Measurements from ENCODE around the gene LRP6.

The LRP6 gene

GRCh38 chr12:12190087-12190809 is 76.6 kb downstream of the LRP6 start:
- Histone ChIP-seq H3K27me3 (ENCODE audit: control insufficient read depth, insufficient read depth, low read length) (no peaks in the 10 kb centered on the region), H3K9me3 (ENCODE audit: control insufficient read depth, low read length) (no peaks in the 10 kb centered on the region), H3K9ac (ENCODE audit: low read length) (no peak overlapping the region), H3K4me3 (ENCODE audit: low read length) (no peak overlapping the region), H3K36me3 (ENCODE audit: control insufficient read depth, insufficient read depth, low read length) (no peaks in the 10 kb centered on the region), H3K4me1 (ENCODE audit: control insufficient read depth, insufficient read depth, low read length) (peaks cover 6% of the 10 kb centered on the region)

DNA sequence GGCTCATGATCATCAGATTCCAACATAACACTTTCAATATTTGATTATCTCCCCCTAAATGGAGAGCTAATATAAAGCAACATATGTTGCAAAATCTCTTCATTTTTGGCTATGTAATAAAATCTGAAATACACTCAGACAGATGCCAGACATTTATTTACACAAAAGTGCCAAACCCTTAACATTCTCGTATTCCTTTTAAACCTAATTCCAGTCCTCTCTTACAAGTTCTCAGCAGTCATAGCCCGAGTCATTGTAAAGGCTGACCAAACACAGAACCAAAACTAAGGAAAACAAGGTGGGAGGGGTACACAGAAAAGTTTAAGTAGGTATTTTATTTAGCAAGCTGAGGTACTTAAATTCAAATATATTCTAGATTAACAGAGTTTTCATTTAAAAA is 81.4 kb downstream of the LRP6 start:
- Histone ChIP-seq H3K9me3 (ENCODE audit: control insufficient read depth, low read length) (no peaks in the 10 kb centered on the region), H3K36me3 (ENCODE audit: control insufficient read depth, insufficient read depth, low read length) (no peaks in the 10 kb centered on the region), H3K4me1 (ENCODE audit: control insufficient read depth, insufficient read depth, low read length) (peaks cover 8% of the 10 kb centered on the region), H3K27me3 (ENCODE audit: control insufficient read depth, insufficient read depth, low read length) (no peaks in the 10 kb centered on the region), H3K9ac (ENCODE audit: low read length) (no peak overlapping the region), H3K4me3 (ENCODE audit: low read length) (no peak overlapping the region)

- H3K27me3 ChIP-seq (ENCODE audit: control insufficient read depth, insufficient read depth, low read length): no peaks in the 10 kb centered on the region
- no peak overlapping the region for H3K9ac ChIP-seq (ENCODE audit: low read length)
- no peak overlapping the region for H3K4me3 ChIP-seq (ENCODE audit: low read length)
- no peaks in the 10 kb centered on the region for H3K9me3 ChIP-seq (ENCODE audit: control insufficient read depth, low read length)
- H3K4me1 ChIP-seq (ENCODE audit: control insufficient read depth, insufficient read depth, low read length): peaks cover 8% of the 10 kb centered on the region
- no peaks in the 10 kb centered on the region for H3K36me3 ChIP-seq (ENCODE audit: control insufficient read depth, insufficient read depth, low read length)
Observed at GRCh38 chr12:12182703-12183365, 84.0 kb downstream of the LRP6 start.

- Histone ChIP-seq H3K36me3 (ENCODE audit: control insufficient read depth, insufficient read depth, low read length) (no peaks in the 10 kb centered on the region), H3K4me1 (ENCODE audit: control insufficient read depth, insufficient read depth, low read length) (peaks cover 8% of the 10 kb centered on the region), H3K9me3 (ENCODE audit: control insufficient read depth, low read length) (no peaks in the 10 kb centered on the region), H3K4me3 (ENCODE audit: low read length) (no peak overlapping the region), H3K27me3 (ENCODE audit: control insufficient read depth, insufficient read depth, low read length) (no peaks in the 10 kb centered on the region), H3K9ac (ENCODE audit: low read length) (no peak overlapping the region)
Observed at GRCh38 chr12:12181511-12181910, 85.3 kb downstream of the LRP6 start.

- no peak overlapping the region for H3K9ac ChIP-seq (ENCODE audit: low read length)
- H3K4me1 ChIP-seq (ENCODE audit: control insufficient read depth, insufficient read depth, low read length): peaks cover 8% of the 10 kb centered on the region
- H3K9me3 ChIP-seq (ENCODE audit: control insufficient read depth, low read length): no peaks in the 10 kb centered on the region
- no peak overlapping the region for H3K4me3 ChIP-seq (ENCODE audit: low read length)
- H3K36me3 ChIP-seq (ENCODE audit: control insufficient read depth, insufficient read depth, low read length): no peaks in the 10 kb centered on the region
- no peaks in the 10 kb centered on the region for H3K27me3 ChIP-seq (ENCODE audit: control insufficient read depth, insufficient read depth, low read length)
Observed at GRCh38 chr12:12180575-12180974, 86.3 kb downstream of the LRP6 start.

GRCh38 chr12:12180136-12180535 is 86.7 kb downstream of the LRP6 start:
- no peak overlapping the region for H3K9ac ChIP-seq (ENCODE audit: low read length)
- H3K36me3 ChIP-seq (ENCODE audit: control insufficient read depth, insufficient read depth, low read length): no peaks in the 10 kb centered on the region
- H3K4me1 ChIP-seq (ENCODE audit: control insufficient read depth, insufficient read depth, low read length): peaks cover 8% of the 10 kb centered on the region
- no peaks in the 10 kb centered on the region for H3K27me3 ChIP-seq (ENCODE audit: control insufficient read depth, insufficient read depth, low read length)
- no peaks in the 10 kb centered on the region for H3K9me3 ChIP-seq (ENCODE audit: control insufficient read depth, low read length)
- no peak overlapping the region for H3K4me3 ChIP-seq (ENCODE audit: low read length)

- no peaks in the 10 kb centered on the region for H3K36me3 ChIP-seq (ENCODE audit: control insufficient read depth, insufficient read depth, low read length)
- H3K27me3 ChIP-seq (ENCODE audit: control insufficient read depth, insufficient read depth, low read length): no peaks in the 10 kb centered on the region
- no peaks in the 10 kb centered on the region for H3K9me3 ChIP-seq (ENCODE audit: control insufficient read depth, low read length)
- no peak overlapping the region for H3K4me3 ChIP-seq (ENCODE audit: low read length)
- peaks cover 8% of the 10 kb centered on the region for H3K4me1 ChIP-seq (ENCODE audit: control insufficient read depth, insufficient read depth, low read length)
- H3K9ac ChIP-seq (ENCODE audit: low read length): no peak overlapping the region
Observed at GRCh38 chr12:12178559-12178958, 88.3 kb downstream of the LRP6 start.

DNA sequence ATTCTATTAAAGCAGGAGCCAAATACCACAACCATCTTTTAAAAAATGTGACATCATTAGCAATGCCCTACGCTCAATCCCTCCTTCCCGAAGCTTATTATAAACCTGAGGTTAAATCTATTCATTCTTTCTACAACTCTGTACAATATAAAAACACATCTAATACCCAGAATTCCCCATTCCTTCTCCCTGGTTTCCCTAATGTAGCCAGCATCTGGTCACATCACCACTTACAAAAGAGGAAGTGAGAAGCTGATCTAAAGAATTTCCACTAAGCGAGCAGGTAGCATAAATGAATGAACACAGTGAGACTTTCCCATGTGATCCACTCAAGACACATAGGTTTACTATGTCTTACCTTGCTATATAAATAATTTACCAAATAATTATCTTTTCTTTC is 90.4 kb downstream of the LRP6 start:
- Histone ChIP-seq H3K4me1 (ENCODE audit: control insufficient read depth, insufficient read depth, low read length) (peaks cover 15% of the 10 kb centered on the region), H3K9me3 (ENCODE audit: control insufficient read depth, low read length) (no peaks in the 10 kb centered on the region), H3K36me3 (ENCODE audit: control insufficient read depth, insufficient read depth, low read length) (no peaks in the 10 kb centered on the region), H3K4me3 (ENCODE audit: low read length) (no peak overlapping the region), H3K27me3 (ENCODE audit: control insufficient read depth, insufficient read depth, low read length) (no peaks in the 10 kb centered on the region), H3K9ac (ENCODE audit: low read length) (no peak overlapping the region)

DNA sequence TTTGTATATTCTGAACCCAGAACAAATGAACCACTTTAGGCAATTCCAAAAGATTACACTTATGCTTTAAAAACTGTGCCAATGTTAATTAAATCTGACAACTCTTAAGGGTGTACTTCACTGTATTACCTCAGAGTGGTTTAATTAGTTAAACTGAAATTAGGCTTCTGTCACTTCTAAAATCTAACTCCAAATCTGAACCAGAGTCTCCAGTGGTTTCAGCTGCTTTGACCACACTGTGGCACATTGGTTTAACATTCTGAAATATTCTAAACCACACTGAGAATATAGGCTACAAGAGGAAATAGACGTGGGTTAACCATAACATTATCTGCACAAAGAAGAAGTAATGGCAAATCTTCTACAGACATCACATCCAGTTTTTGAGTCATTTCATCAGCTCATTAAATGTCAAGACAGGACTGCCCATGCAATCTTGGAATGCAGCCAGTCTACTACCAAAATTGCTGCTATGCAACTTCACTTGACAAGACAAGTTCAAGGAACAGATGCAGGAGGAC is 94.8 kb downstream of the LRP6 start:
- Histone ChIP-seq H3K4me3 (ENCODE audit: low read length) (no peak overlapping the region), H3K4me1 (ENCODE audit: control insufficient read depth, insufficient read depth, low read length) (peaks cover 21% of the 10 kb centered on the region), H3K36me3 (ENCODE audit: control insufficient read depth, insufficient read depth, low read length) (no peaks in the 10 kb centered on the region), H3K27me3 (ENCODE audit: control insufficient read depth, insufficient read depth, low read length) (no peaks in the 10 kb centered on the region), H3K9me3 (ENCODE audit: control insufficient read depth, low read length) (no peaks in the 10 kb centered on the region), H3K9ac (ENCODE audit: low read length) (no peak overlapping the region)

DNA sequence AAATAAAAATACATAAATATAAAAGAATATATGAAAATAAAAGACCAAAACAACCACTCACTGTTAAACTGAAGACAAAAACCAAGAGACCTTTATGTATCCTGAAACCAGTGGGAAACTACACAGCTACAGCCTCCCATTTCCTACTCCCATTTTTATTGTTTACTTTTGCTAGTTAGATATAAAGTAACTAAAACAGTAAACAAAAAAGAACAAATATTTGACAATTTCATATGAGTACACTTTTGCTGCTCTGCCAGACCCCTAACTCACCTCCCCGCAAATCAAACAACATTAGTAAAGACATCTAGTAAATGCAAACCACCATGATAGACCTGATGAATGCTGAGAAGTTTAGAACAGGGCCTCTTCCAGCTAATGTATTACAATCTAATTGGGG is 99.0 kb downstream of the LRP6 start:
- Histone ChIP-seq H3K9ac (ENCODE audit: low read length) (no peak overlapping the region), H3K4me3 (ENCODE audit: low read length) (no peak overlapping the region), H3K4me1 (ENCODE audit: control insufficient read depth, insufficient read depth, low read length) (peaks cover 14% of the 10 kb centered on the region), H3K27me3 (ENCODE audit: control insufficient read depth, insufficient read depth, low read length) (no peaks in the 10 kb centered on the region), H3K9me3 (ENCODE audit: control insufficient read depth, low read length) (no peaks in the 10 kb centered on the region), H3K36me3 (ENCODE audit: control insufficient read depth, insufficient read depth, low read length) (no peaks in the 10 kb centered on the region)

DNA sequence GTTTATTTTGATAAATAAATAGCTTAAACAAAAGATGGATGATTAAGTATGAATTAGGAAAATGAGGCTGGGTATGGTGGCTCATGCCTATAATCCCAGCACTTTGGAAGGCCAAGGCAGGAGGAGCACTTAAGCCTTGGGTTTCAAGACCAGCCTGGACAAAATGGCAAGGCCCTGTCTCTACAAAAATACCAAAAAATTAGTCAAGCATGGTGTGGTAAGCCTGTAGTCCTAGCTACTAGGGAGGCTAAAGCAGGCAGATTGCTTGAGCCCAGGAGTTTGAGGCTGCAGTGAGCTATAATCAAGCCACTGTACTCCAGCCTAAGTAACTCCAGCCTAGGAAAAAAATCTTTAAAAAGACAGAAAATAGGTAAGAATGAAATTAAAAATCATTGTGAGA is 100.1 kb downstream of the LRP6 start:
- Histone ChIP-seq H3K9ac (ENCODE audit: low read length) (no peak overlapping the region), H3K36me3 (ENCODE audit: control insufficient read depth, insufficient read depth, low read length) (no peaks in the 10 kb centered on the region), H3K4me3 (ENCODE audit: low read length) (no peak overlapping the region), H3K4me1 (ENCODE audit: control insufficient read depth, insufficient read depth, low read length) (peaks cover 6% of the 10 kb centered on the region), H3K27me3 (ENCODE audit: control insufficient read depth, insufficient read depth, low read length) (no peaks in the 10 kb centered on the region), H3K9me3 (ENCODE audit: control insufficient read depth, low read length) (no peaks in the 10 kb centered on the region)

- Histone ChIP-seq H3K4me1 (ENCODE audit: control insufficient read depth, insufficient read depth, low read length) (no peaks in the 10 kb centered on the region), H3K4me3 (ENCODE audit: low read length) (no peak overlapping the region), H3K9me3 (ENCODE audit: control insufficient read depth, low read length) (no peaks in the 10 kb centered on the region), H3K27me3 (ENCODE audit: control insufficient read depth, insufficient read depth, low read length) (no peaks in the 10 kb centered on the region), H3K36me3 (ENCODE audit: control insufficient read depth, insufficient read depth, low read length) (no peaks in the 10 kb centered on the region), H3K9ac (ENCODE audit: low read length) (no peak overlapping the region)
Observed at GRCh38 chr12:12159988-12160387, 106.9 kb downstream of the LRP6 start.
